Hepatocyte (in vitro differentiated cells): Measurements from ENCODE around the gene PGGT1B.

Experiments used
- CTCF ChIP-seq: fragments of 200-600 bp; sonication (generic); IDR thresholded peaks from 2 replicates; pipeline ENCODE4 v1.5.1; 2016; ENCODE audit warnings: antibody characterized with exemption, mild to moderate bottlenecking; ENCODE audit not compliant: poor library complexity
- EZH2phosphoT487 ChIP-seq: fragments of 200-600 bp; sonication (generic); IDR thresholded peaks from one replicate; pipeline ENCODE4 v1.6.1; 2018; ENCODE audit warnings: antibody characterized with exemption, mild to moderate bottlenecking, low read depth, moderate library complexity; ENCODE audit not compliant: unreplicated experiment, severe bottlenecking

GRCh38 chr5:115289104-115289503, 26.4 kb upstream of the PGGT1B start:
- TF ChIP-seq CTCF = no peak
- no peak for TF ChIP-seq EZH2phosphoT487
